ENCODE results near the gene ZNF93.

- no peak for TF ChIP-seq CTCF (IDR thresholded peaks at IDR 0.05)
- TF ChIP-seq POLR2A (IDR thresholded peaks at IDR 0.05), result no peak
Measured at GRCh38 chr19:19956434-19957075, 55.8 kb downstream of the ZNF93 start.

All from lower leg skin (tissue), 3 donors.